CMK (cell line): ENCODE measurements around the gene SMPDL3A.

Source experiments
- DNase-seq: peaks from one replicate; pipeline ENCODE4 v3.0.0-alpha.2; 2010; ENCODE audit warnings: low read depth

Gene SMPDL3A

GRCh38 chr6:122775975-122776374 is 13.1 kb upstream of the SMPDL3A start:
- no peak for DNase-seq

GRCh38 chr6:122778302-122778701 is 10.8 kb upstream of the SMPDL3A start:
- DNase-seq: no peak

GRCh38 chr6:122778985-122779661 is 9.9 kb upstream of the SMPDL3A start:
- no peak for DNase-seq

GRCh38 chr6:122779667-122780066 is 9.4 kb upstream of the SMPDL3A start, which contains the start of gene FABP7:
FABP7 (plus strand) TSS chr6:122779716; CDS start chr6:122779795, 79 bp downstream.
- DNase-seq: no peak

- no peak for DNase-seq
These were observed 8.9 kb upstream of the SMPDL3A start for GRCh38 chr6:122780114-122780513.

GRCh38 chr6:122781716-122782115 is 7.3 kb upstream of the SMPDL3A start:
- no peak for DNase-seq

- DNase-seq: no peak
These were observed 5.7 kb upstream of the SMPDL3A start for GRCh38 chr6:122783401-122783800.

GRCh38 chr6:122785891-122786290 is 3.2 kb upstream of the SMPDL3A start:
- no peak for DNase-seq

GRCh38 chr6:122787721-122788120 is 1.3 kb upstream of the SMPDL3A start:
- DNase-seq: no peak

- no peak for DNase-seq
These were observed 850 bp upstream of the SMPDL3A start for GRCh38 chr6:122788208-122788607.

- DNase-seq: no peak
These were observed 336 bp upstream of the SMPDL3A start for GRCh38 chr6:122788663-122789181.

- no peak for DNase-seq
These were observed 967 bp downstream of the SMPDL3A start for GRCh38 chr6:122790028-122790422.

GRCh38 chr6:122790423-122791309 is 1.6 kb downstream of the SMPDL3A start:
- DNase-seq: no peak

GRCh38 chr6:122791310-122791679 is 2.2 kb downstream of the SMPDL3A start:
- no peak for DNase-seq

GRCh38 chr6:122792766-122793165 is 3.7 kb downstream of the SMPDL3A start:
- no peak for DNase-seq

- DNase-seq: no peak
These were observed 8.5 kb downstream of the SMPDL3A start for GRCh38 chr6:122797537-122797936.

GRCh38 chr6:122798099-122798641 is 9.1 kb downstream of the SMPDL3A start:
- DNase-seq: no peak

- DNase-seq: no peak
These were observed 10.2 kb downstream of the SMPDL3A start for GRCh38 chr6:122799140-122799745.

- DNase-seq: no peak
These were observed 11.0 kb downstream of the SMPDL3A start for GRCh38 chr6:122799916-122800686.

GRCh38 chr6:122800906-122801305 is 11.8 kb downstream of the SMPDL3A start:
- no peak for DNase-seq

- no peak for DNase-seq
These were observed 12.3 kb downstream of the SMPDL3A start for GRCh38 chr6:122801397-122801796.
